ENCODE measurements around the gene CAMSAP1.

Gene CAMSAP1

DNA sequence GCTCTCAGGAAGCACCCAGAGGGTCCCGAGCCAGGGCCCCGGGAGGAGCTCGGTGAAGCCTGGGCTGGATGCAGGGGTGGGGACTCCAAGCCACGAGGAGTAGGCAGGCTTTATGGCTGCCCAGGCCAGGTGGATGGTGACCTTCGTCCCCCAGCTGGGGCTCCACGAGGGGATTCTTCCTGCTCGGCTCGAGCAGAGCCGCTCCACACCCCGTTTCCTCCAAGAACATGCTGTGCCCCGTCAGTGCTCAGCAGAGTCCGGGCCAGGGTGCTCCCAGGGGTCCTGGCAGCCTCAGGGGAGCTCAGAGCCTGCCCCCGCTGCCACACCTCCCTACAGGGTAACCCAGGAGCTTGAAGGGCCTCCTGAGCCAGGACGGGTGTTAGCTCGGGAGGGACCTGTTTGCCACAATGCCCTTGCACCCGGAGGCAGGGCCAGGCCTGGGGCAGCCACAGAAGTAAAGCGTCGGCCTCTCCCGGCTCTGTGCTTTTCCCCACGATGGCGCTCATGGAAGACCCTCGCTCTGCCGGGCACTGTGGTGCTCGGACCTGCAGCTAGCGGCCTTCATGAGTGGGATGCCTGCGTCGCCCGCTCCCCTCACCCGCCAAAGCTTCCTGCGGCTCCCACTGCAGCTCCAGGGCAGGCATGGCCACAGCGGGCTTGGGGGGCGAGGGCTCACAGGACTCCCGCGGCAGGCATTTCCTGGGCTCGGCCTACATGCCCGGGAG, 118.6 kb downstream of the CAMSAP1 start:
- DNase-seq: no peak

DNA sequence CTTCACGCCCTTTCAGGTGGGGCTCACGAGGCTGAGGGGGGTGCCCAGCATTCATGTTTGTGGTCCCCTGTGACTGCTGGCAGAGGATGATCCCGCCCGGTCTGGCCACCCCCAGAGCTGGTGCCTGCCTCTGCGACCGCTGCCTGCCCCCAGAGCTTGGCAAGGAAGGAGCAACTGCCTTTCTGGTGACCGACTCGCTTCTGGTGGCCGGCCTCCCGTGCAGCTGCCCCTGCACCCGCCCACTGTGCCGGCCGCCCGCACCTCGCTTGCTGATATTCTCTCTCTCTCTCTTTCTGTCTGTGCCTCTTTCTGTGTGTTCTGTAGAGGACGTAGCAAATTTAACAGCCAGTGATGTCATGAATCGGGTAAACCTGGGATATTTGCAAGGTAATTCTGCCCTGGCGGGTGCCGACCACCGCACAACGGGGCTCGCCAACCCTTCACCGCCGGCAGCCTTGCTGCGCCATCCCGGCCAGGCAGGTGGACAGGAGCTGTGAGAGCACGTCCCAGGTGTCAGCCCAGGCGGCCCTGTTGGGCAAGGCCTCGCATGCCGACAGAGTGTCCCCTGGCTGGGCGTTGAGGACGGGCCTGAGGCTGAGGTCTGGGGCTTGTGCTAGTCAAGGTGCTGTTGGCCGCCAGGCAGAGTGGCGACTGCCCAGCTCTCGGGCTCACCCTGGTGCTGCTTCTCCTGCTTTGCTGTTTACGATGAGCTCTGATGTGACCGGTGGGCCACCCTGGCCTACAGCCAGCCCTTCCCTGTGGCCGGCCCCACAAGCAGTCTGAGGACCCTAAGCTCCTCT, 119.4 kb downstream of the CAMSAP1 start:
- no peak for DNase-seq

DNA sequence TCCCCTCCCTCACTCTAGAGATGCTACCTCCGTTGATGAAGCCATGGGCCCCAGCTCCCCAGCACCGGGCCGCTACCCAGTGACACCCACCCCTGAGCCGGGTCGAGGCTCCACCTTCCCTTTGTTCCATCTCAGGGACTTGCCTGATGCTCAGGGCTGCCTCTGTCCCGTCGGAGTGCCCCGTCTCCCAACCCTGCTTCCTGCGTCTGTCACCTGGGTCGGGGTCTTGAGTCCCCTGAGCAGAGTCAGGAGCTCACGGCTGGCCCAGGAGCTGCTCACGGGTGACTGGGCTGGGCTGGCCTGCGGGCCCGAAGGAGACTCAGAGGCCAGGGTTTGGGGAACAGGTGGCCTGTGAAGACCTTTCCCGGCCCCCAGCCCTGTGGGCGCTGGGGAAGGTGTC, 120.0 kb downstream of the CAMSAP1 start:
- no peak for DNase-seq

DNA sequence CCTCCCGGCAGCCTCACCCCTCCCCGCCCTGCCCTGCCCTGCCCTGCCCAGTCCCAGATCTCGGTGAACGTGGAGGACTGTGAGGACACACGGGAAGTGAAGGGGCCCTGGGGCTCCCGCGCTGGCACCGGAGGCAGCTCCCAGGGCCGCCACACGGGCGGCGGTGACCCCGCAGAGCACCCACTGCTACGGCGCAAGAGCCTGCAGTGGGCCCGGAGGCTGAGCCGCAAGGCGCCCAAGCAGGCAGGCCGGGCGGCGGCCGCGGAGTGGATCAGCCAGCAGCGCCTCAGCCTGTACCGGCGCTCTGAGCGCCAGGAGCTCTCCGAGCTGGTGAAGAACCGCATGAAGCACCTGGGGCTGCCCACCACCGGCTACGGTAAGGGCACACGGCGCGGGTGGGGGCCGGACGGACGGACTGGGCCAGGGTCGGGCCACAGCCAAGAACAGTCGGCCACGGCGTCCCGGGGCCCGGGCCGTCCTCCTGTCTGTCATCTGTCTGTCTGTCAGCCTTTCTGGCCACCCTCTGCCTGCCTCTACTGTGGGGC, 121.1 kb downstream of the CAMSAP1 start:
- DNase-seq: no peak

DNA sequence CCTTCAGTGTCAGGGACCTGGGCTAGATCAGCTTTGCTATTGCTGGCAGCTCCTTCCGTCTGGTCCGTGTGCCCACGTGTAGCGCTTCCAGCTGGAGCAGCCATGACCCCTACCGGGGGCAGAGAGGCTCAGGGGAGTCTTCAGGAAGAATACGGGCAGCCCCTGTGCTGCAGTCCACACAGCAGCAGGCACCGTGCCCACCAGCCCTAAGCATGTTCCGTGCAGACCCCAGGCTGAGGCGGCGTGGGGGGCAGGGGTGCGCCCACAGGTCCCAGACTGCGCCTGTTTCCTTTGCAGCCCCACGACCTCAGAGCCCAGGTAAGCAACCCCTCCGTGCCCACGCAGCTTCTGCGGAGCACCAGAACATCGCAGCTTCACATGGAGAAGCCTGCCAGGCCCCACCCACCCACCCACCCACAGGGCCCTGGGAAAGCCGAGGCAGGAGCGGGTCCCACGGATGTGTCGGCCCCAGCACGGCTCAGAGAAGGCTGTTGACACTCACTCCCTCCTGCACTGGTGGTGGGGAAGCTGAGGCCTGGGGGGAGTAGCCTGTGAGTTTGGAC, 122.3 kb downstream of the CAMSAP1 start:
- DNase-seq: no peak

DNA sequence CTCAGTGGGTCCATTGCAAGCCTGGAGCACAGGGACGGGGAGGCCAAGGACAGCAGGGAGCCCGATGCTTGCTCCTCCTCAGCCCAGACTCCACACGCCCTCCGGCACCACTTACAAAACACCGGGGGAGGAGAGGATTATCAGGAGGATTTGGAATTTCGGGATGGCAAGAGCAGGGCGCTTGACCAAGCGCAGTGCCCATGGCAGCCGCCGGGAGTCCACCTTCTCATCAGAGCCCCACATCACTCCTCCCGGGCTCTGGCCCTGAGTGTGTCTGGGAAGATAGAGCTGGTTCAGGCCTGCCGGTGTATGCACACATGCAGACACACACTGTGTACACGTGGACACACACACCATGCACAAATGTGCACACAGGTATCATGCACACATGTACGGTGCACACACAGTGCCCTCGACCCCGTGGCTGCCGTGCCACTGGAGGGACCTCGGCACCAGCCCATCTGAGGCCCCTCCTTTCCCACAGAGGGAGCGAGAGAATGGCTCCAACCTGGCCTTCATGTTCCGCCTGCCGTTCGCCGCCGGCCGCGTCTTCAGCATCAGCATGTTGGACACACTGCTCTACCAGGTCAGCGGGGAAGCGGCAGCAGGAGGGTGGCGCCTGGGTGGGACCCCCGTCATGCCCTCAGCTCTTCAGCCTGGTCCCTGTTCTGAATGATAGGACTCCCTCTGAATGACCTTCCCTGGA, 123.7 kb downstream of the CAMSAP1 start:
- no peak for DNase-seq

DNA sequence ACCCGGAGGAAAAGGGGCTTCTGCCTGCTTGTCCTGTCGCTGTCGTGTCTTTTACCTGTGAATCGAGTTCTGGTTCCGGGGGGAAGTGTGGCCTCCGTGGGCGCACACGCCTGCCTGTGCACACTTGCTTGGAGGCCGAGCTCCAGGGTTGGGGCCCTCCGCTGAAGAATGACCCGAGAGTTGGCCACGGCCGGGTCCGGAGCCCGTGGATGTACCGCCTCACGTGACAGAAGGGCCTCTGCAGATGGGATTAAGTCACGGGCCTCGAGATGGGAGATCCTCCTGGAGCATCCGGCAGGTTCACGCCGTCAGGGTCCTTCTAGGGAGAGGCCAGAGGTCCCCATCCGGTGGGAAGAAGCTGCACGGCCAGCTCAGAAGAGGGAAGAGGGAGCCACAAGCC, 124.4 kb downstream of the CAMSAP1 start:
- no peak for DNase-seq

DNA sequence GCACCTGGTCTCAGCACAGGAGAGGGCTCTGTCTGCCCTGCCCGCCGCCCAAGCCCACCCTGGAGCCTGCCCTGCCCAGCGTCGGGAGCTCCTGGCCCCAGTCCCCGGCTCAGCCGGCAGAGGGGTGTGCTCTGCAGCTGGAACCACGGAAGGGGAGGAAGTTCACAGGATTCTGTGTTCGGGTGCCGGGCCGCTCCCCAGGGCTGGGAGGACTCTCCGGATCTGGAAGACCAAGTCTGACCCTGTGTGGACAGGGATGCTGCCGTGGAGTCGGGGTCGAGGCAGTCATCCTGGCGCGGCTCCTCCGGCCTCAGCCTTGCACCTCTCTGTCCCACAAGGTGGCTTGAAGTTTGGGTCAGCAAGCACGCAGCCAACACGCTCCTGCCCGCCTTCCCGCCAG, 126.7 kb downstream of the CAMSAP1 start:
- no peak for DNase-seq

DNA sequence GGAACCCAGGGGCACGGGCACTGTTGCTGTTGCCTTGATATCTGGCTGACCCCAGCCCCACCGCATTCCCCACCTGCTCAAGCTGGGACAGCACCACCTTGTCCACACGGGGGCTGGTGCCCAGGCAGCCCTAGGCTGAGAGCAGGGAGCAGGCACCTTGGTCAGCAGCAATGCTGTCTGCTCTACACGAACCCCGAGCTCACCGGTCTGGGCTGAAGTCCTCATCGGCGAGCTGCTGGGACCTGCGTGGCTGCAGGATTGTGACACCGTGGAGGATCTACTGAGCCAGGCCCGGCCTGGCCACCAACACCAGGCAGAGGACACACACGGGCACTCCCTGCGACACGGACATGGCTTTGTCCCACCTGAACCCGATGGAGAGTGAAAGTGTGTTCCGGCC, 127.3 kb downstream of the CAMSAP1 start:
- DNase-seq: no peak

DNA sequence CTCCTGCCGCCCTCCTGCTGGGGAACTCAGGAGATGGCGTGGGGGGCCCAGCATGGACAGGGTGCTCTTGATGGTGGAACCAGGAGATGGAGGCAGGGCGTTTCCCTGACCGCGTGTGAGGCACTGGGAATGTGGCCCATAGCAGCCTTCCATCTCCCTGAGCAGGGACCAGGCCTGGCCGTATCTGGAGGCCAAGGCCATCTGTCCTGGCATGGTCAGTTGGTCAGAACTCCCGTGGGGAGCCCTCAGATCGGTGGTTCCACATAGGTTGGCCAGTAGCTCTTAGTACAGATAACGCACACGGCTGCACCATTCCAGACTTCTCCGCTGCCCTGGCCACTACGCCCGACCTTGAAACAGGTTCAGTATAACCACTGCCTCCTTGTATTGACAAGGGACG, 127.8 kb downstream of the CAMSAP1 start:
- no peak for DNase-seq

DNA sequence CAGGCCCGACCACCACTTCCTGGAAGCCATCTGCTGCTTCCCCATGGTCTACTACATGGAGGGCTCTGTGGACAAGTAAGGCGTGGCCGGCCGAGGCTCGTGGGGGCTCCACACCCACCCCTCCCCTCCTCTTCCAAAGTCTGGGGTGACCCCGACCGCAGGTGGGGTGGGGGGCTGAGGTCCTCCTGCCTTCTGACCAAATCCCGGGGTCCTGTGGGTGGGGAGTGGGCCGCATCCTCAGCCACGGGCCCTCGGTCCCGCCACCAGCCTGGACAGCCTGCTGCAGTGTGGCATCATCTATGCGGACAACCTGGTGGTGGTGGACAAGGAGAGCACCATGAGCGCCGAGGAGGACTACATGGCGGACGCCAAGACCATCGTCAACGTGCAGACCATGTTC, 128.9 kb downstream of the CAMSAP1 start:
- no peak for DNase-seq

DNA sequence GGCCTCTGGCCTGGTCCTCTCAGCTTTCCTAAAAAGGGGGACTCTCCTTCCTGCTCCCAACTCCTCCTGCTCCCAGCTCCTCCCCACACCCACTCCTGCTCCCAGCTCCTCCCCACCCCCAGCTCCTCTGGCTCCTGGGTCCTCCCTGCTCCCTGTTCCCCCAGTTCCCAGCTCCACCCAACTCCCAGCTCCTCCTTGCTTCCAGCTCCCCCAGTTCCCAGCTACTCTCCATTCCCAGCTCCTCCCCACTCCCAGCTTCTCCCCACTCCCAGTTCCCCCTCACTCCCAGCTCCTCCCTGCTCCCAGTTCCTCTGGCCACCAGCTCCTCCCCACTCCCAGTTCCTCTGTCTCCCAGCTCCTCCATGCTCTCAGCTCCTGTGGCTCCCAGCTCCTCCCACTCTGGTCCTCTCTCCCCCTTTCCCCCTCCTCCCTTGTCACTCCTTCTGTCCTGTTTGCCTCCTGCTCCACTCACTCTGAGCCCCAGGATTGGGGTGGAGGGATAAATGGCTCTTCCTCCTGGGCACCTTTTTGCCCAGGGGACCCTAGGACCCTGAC, 129.6 kb downstream of the CAMSAP1 start:
- no peak for DNase-seq

DNA sequence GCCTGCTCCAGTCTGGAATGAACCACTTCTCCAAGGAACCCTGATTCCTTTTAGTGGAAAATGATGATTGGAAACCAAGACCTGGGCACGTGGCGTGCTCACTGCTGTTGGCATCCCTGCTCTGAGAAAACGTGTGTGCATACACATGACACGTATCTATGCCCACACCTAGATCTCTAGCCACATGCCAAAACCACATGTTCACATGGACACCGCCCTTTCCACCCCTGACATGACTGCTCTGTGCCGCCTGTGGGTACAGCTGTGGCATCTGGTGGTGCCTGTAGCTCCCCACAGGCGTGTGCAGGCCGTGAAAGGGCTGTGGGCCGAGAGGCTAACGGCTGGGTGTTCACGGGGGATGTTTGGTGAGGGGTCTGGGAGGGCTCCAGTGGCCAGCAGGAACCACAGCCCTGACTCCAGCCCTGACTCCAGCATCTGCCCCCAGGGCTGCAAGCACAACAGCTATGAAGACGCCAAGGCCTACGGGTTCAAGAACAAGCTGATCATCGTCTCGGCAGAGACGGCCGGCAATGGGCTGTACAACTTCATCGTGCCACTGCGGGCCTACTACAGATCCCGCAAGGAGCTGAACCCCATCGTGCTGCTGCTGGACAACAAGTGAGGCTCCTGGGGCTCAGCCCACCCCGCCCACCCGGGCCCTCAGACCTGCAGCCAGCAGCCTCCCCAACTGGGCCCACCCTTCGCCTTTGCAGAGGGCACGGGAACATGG, 130.3 kb downstream of the CAMSAP1 start:
- no peak for DNase-seq

DNA sequence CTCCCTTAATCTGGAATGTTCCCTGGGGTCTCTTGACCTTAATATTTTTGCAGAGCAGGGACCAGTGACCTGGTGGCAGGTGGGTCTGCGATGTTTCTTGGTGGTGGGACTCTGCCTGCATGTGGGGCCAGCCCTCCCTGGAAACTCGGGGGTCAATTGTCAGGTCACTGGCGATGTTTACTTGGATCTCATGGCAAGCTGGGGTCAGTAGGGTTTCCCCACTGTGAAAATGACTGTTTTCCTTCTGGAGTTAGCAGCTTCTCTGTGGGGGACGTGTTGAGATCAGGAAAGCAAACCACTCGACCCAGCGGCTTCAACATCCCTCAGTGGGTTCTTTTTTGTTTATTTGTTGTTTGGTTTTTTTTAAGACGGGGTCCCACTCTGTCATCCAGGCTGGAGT, 131.4 kb downstream of the CAMSAP1 start:
- DNase-seq: no peak

DNA sequence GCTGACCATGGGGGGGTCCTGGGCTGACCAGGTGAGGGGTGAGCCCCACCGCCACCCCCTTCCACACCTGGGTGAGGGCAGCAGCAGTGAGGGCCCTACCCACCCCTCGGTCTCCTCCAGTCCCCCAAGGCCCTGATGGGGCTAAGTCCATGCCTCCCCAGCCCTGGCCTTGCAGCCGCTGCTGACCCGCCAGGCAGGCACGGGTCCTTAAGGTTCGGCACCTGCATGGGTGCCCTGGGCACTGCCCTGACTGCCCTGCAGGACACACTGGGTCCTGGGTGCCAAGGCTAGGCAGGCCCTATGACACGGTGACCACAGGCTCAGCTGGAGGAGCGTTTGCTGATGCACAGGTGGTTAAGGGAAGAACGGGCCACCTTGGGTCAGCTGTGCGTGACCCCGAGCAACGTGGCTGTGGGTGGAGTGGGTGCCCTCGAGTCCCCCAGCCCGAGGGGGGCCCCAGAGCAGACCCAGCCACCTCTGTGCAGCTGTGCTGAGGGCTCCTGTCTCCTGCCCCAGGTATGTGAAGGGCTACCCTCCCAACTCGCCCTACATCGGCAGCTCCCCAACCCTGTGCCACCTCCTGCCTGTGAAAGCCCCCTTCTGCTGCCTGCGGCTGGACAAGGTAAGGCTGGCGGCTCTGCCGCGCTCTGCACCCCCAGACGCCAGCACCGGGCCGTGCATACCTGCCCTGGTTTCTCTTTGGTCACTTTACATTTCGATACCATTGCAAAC, 132.4 kb downstream of the CAMSAP1 start:
- DNase-seq: no peak

DNA sequence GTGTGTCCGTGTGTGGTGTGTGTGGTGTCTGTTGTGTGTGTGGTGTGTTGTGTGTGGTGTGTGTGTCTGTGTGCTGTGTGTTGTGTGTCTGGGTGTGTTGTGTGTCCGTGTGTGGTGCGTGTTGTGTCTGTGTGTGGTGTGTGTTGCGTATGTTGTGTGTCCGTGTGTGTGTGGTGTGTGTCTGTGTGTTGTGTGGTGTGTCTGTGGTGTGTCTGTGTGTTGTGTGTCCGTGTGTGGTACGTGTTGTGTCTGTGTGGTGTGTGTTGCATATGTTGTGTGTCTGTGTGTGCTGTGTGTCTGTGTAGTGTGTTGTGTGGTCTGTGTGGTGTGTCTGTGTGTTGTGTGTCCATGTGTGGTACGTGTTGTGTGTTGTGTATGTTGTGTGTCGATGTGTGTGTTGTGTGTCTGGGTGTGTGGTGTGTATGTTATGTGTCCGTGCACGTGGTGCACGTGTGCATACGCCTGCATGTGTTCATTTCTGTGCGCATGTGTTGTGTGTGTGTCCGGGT, 133.1 kb downstream of the CAMSAP1 start:
- DNase-seq: no peak

DNA sequence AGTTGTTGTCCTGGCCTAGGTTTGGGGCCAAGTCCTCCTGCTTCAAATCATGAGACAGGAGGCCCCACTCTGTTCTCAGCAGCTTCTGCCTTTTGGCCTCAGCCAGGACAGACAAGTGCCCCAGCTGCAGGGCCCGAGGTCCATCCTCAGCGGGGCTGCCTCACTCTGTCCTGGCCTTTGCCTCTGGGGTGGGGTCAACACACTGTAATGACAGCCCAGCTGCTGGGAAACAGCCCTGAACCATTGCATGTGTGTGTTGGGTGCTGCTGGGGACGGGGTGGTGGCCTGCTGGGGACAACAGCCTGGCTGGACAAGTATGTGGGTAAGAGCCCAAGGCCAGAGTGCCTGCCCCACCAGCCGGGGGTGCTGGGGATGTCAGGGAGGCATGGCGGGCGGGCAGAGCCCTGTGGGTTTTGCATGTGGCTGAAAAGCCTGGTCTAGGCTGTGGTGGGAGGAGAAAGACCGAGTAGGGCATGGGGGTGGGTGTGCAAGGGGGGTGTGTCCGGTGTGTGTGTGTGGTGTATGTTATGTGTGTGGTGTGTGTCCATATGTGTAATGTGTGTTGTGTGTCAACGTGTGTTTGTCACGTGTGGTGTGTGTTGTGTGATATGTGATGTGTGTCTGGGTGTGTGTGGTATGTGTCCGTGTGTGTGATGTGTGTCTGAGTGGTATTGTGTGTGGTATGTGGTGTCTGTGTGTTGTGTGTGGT, 133.7 kb downstream of the CAMSAP1 start:
- no peak for DNase-seq

DNA sequence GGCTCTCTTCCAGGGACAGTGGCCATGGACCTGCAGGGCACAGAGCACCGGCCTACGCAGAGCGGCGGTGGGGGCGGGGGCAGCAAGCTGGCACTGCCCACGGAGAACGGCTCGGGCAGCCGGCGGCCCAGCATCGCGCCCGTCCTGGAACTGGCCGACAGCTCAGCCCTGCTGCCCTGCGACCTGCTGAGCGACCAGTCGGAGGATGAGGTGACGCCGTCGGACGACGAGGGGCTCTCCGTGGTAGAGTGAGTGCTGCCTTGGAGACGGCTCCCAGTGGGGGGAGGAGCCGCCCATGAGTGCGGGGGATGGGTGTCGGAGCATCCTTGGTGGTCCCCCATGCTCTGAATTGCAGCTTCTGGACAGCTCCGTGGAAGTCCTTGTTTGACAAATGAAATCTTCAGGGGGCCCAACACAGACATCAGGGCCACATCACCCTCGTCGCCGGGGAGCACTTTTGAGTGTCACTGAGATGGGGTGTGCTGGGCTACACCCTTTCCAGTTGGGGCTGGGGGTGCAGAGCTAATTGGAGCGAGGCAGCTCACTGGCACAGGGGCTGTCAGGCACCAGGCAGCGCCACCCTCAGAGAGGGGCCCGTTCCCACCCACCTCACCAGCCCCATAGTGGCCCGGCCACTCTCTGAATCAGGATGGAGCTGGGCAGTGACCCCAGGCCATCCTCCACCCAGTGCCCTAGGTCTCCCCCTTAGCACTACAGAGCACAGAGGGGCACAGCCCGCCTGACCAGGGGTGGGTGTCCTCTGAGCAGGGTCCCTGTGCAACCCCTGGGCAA, 134.4 kb downstream of the CAMSAP1 start:
- DNase-seq: no peak

DNA sequence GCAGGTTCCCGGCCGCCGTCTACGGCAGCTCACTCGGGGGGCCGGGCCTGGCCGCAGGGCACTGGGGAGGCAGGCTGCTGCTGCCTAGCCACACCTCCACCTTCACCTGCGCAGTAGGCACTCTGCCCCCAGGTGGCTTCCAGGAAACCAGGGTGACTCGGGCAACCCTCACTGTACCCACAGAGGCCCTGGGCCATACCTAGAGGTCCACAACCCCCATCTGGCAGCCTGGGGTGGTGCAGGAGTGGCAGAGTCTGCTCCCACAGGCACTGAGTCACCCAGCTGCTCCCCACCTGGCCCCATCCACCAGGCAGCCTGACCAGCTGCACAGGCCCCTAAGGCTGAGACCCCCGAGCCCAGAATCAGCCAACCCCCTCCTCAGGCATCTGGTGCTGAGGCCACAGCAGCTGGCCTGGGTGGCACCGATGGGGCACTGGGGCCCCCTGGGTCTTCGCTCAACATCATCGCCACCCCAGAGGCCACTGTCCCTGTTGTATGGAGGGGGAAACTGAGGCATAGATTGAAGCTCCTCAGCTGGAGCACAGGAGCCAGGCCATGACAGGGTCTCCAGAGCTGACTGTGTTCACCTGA, 135.2 kb downstream of the CAMSAP1 start:
- no peak for DNase-seq

All from activated CD4-positive, CD25-positive, alpha-beta regulatory T cell treated with anti-CD3 and anti-CD28 coated beads, Interleukin-2, amount 50 U/mL, for 72 hours (primary cell).